Measurements from ENCODE around the gene KCND3. TPM values are rescaled to one million over a fixed set of nuclear protein-coding genes. Genes with fewer than 3 reads are reported as not detected.

The KCND3 gene
- total and polyA plus RNA-seq, 2 experiments from 2014 or later = 0.10 to 0.18 TPM

DNA sequence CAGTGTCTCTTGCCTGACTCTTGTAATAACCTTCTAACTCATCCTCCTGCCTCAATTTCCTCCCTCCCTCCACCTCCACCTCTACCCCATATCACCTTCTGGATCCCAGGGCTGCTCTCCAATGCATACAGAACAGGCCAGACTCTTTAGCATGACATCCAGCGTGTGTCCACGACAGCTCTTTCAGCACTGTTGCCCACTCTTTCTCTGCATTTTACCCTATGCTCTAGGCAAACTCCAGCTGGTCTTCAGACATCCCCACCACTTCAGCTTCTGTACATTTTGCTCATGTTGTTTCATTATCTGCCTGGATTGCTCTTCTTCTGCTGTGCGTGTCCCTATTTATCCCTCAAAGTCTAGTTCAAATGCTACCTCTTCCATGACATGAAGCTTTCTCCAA, 255.0 kb downstream of the KCND3 start (continued):
- TF ChIP-seq, protein P1, sequence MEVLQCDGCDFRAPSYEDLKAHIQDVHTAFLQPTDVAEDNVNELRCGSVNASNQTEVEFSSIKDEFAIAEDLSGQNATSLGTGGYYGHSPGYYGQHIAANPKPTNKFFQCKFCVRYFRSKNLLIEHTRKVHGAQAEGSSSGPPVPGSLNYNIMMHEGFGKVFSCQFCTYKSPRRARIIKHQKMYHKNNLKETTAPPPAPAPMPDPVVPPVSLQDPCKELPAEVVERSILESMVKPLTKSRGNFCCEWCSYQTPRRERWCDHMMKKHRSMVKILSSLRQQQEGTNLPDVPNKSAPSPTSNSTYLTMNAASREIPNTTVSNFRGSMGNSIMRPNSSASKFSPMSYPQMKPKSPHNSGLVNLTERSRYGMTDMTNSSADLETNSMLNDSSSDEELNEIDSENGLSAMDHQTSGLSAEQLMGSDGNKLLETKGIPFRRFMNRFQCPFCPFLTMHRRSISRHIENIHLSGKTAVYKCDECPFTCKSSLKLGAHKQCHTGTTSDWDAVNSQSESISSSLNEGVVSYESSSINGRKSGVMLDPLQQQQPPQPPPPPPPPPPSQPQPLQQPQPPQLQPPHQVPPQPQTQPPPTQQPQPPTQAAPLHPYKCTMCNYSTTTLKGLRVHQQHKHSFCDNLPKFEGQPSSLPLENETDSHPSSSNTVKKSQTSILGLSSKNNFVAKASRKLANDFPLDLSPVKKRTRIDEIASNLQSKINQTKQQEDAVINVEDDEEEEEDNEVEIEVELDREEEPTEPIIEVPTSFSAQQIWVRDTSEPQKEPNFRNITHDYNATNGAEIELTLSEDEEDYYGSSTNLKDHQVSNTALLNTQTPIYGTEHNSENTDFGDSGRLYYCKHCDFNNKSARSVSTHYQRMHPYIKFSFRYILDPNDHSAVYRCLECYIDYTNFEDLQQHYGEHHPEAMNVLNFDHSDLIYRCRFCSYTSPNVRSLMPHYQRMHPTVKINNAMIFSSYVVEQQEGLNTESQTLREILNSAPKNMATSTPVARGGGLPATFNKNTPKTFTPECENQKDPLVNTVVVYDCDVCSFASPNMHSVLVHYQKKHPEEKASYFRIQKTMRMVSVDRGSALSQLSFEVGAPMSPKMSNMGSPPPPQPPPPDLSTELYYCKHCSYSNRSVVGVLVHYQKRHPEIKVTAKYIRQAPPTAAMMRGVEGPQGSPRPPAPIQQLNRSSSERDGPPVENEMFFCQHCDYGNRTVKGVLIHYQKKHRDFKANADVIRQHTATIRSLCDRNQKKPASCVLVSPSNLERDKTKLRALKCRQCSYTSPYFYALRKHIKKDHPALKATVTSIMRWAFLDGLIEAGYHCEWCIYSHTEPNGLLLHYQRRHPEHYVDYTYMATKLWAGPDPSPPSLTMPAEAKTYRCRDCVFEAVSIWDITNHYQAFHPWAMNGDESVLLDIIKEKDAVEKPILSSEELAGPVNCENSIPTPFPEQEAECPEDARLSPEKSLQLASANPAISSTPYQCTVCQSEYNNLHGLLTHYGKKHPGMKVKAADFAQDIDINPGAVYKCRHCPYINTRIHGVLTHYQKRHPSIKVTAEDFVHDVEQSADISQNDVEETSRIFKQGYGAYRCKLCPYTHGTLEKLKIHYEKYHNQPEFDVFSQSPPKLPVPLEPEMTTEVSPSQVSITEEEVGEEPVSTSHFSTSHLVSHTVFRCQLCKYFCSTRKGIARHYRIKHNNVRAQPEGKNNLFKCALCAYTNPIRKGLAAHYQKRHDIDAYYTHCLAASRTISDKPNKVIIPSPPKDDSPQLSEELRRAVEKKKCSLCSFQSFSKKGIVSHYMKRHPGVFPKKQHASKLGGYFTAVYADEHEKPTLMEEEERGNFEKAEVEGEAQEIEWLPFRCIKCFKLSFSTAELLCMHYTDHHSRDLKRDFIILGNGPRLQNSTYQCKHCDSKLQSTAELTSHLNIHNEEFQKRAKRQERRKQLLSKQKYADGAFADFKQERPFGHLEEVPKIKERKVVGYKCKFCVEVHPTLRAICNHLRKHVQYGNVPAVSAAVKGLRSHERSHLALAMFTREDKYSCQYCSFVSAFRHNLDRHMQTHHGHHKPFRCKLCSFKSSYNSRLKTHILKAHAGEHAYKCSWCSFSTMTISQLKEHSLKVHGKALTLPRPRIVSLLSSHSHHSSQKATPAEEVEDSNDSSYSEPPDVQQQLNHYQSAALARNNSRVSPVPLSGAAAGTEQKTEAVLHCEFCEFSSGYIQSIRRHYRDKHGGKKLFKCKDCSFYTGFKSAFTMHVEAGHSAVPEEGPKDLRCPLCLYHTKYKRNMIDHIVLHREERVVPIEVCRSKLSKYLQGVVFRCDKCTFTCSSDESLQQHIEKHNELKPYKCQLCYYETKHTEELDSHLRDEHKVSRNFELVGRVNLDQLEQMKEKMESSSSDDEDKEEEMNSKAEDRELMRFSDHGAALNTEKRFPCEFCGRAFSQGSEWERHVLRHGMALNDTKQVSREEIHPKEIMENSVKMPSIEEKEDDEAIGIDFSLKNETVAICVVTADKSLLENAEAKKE (CRISPR knock-in tag; IDR thresholded peaks at IDR 0.05) = no peak
- TF ChIP-seq STAT1 (IDR thresholded peaks at IDR 0.05; ENCODE audit: unreplicated experiment) = no peak
- TF ChIP-seq, protein P2, sequence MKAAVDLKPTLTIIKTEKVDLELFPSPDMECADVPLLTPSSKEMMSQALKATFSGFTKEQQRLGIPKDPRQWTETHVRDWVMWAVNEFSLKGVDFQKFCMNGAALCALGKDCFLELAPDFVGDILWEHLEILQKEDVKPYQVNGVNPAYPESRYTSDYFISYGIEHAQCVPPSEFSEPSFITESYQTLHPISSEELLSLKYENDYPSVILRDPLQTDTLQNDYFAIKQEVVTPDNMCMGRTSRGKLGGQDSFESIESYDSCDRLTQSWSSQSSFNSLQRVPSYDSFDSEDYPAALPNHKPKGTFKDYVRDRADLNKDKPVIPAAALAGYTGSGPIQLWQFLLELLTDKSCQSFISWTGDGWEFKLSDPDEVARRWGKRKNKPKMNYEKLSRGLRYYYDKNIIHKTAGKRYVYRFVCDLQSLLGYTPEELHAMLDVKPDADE (IDR thresholded peaks at IDR 0.05) = no peak

DNA sequence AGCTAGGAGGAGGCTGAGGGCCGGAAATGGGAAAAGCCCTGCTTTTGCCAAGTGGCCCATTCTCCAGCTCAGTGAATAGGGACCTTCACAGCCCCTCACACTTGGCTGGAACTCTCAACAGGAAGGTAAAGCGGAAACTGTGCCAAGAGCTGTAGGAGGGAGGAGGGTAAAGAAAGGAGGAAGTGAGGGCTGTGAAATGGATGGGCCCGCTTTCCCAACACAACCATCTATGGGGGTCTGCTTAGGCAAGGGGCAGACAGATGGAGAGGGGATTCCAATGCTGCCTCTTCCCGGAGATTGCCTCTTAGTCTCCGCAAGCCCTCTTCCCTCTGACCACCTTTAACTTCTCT, 255.5 kb downstream of the KCND3 start:
- no peak overlapping the region for H3K4me3 ChIP-seq
- peaks cover 49% of the 10 kb centered on the region for H3K79me2 ChIP-seq (replicated peaks; ENCODE audit: insufficient read depth)
- Mint-ChIP-seq H3K36me3 (ENCODE audit: low read depth) (peaks cover 7% of the 10 kb centered on the region; the same call in 1 of the 3 replicates), H3K27me3 (ENCODE audit: insufficient read depth, low read depth, poor library complexity) (peaks cover 9% of the 10 kb centered on the region), H3K9me3 (no peaks in the 10 kb centered on the region; the same call in 2 of the 3 replicates), H3K4me3 (no peak overlapping the region), H3K4me1 (peaks cover 25% of the 10 kb centered on the region), H3K27ac (no peak overlapping the region)
- H3K4me1 ChIP-seq (ENCODE audit: insufficient read depth) = peaks cover 45% of the 10 kb centered on the region
- no peak for DNase-seq (ENCODE audit: low spot score)
- no peak overlapping the region for H3K4me2 ChIP-seq
- H3K27me3 ChIP-seq (ENCODE audit: insufficient read depth) = no peaks in the 10 kb centered on the region
- H2AFZ ChIP-seq = no peak overlapping the region
- H3K36me3 ChIP-seq (ENCODE audit: insufficient read depth) = no peaks in the 10 kb centered on the region
- no peaks in the 10 kb centered on the region for H3K9me2 ChIP-seq (ENCODE audit: insufficient read depth)
- H3F3A ChIP-seq (replicated peaks; ENCODE audit: low read depth) = peaks cover 18% of the 10 kb centered on the region
- ATAC-seq = no peak
- peaks cover 18% of the 10 kb centered on the region for H4K20me1 ChIP-seq (replicated peaks; ENCODE audit: insufficient read depth)
- no peak for TF ChIP-seq EZH2phosphoT487 (IDR thresholded peaks at IDR 0.05; ENCODE audit: unreplicated experiment)
- no peak overlapping the region for H3K27ac ChIP-seq (ENCODE audit: low read depth)
